Neural progenitor cell (in vitro differentiated cells): ENCODE results near the gene RPH3AL. TPM values are rescaled to one million over a fixed set of nuclear protein-coding genes. Genes with fewer than 3 reads are reported as not detected.
"Not testable (repeated sequence)": the region's sequence is repeated elsewhere in the genome, so short reads cannot be mapped to it uniquely, and the experiment has no call there.

ENCODE experiments used
- DNase-seq: peaks from one replicate; pipeline ENCODE4 v3.0.0-alpha.2; 2016; ENCODE audit warnings: low spot score
- H2AFZ ChIP-seq: fragments of 200-600 bp; sonication (generic); replicated peaks from 2 replicates; pipeline ENCODE4 v1.6.1; 2016; ENCODE audit warnings: antibody characterized with exemption
- H3F3A ChIP-seq: fragments of 200-600 bp; sonication (generic); 2 replicates; pipeline ENCODE4 v1.6.1; 2016; ENCODE audit warnings: antibody characterized with exemption, low read depth
- H3K27ac ChIP-seq: fragments of 200-600 bp; sonication (generic); 2 replicates; pipeline ENCODE4 v1.5.1; 2016; ENCODE audit warnings: mild to moderate bottlenecking
- H3K27me3 ChIP-seq: fragments of 200-600 bp; sonication (generic); 2 replicates; pipeline ENCODE4 v1.6.1; 2016; ENCODE audit warnings: mild to moderate bottlenecking, moderate library complexity
- H3K36me3 ChIP-seq: fragments of 200-600 bp; sonication (generic); 2 replicates; pipeline ENCODE4 v1.5.1; 2016
- H3K4me1 ChIP-seq: fragments of 200-600 bp; sonication (generic); 2 replicates; pipeline ENCODE4 v1.6.1; 2016; ENCODE audit warnings: mixed run types
- H3K4me2 ChIP-seq: fragments of 200-600 bp; sonication (generic); 2 replicates; pipeline ENCODE4 v1.6.1; 2016
- H3K4me3 ChIP-seq: fragments of 200-600 bp; sonication (generic); 2 replicates; pipeline ENCODE4 v1.5.1; 2016
- H3K79me2 ChIP-seq: fragments of 200-600 bp; sonication (generic); 2 replicates; pipeline ENCODE4 v1.6.1; 2016; ENCODE audit warnings: low read depth
- H3K9ac ChIP-seq: fragments of 200-600 bp; sonication (generic); 2 replicates; pipeline ENCODE4 v1.6.1; 2016
- H3K9me3 ChIP-seq: fragments of 200-600 bp; sonication (generic); 2 replicates; pipeline ENCODE4 v1.5.1; 2016; ENCODE audit warnings: low read depth
- H4K20me1 ChIP-seq: fragments of 200-600 bp; sonication (generic); 2 replicates; pipeline ENCODE4 v1.6.1; 2016; ENCODE audit warnings: low read depth
- H3K27ac Mint-ChIP-seq: 3 replicates; pipeline ENCODE4 v1.8.0; 2021; ENCODE audit warnings: mixed read lengths
- H3K27me3 Mint-ChIP-seq: 2 replicates; pipeline ENCODE4 v1.8.0; 2022; ENCODE audit warnings: low read depth, mild to moderate bottlenecking, inconsistent platforms, moderate library complexity, mixed read lengths; ENCODE audit not compliant: insufficient read depth
- H3K36me3 Mint-ChIP-seq: 3 replicates; pipeline ENCODE4 v1.8.0; 2021; ENCODE audit warnings: mixed read lengths
- H3K4me1 Mint-ChIP-seq: 3 replicates; pipeline ENCODE4 v1.8.0; 2021; ENCODE audit warnings: mixed read lengths
- H3K4me3 Mint-ChIP-seq: 3 replicates; pipeline ENCODE4 v1.8.0; 2021; ENCODE audit warnings: mild to moderate bottlenecking, moderate library complexity, mixed read lengths
- H3K9me3 Mint-ChIP-seq: 3 replicates; pipeline ENCODE4 v1.8.0; 2020; ENCODE audit warnings: mixed read lengths
- CTCF ChIP-seq: fragments of 200-600 bp; sonication (generic); IDR thresholded peaks from 2 replicates; pipeline ENCODE4 v1.5.1; 2017; ENCODE audit warnings: antibody characterized with exemption, mild to moderate bottlenecking
- EZH2 ChIP-seq: fragments of 200-600 bp; sonication (generic); IDR thresholded peaks from 2 replicates; pipeline ENCODE4 v1.6.1; 2017; ENCODE audit warnings: antibody characterized with exemption, mild to moderate bottlenecking, moderate library complexity
- EZH2phosphoT487 ChIP-seq: fragments of 200-600 bp; sonication (generic); IDR thresholded peaks from 2 replicates; pipeline ENCODE4 v1.6.1; 2017; ENCODE audit warnings: antibody characterized with exemption
- total RNA-seq: library from RNA; depleted of rRNA; stranded (reverse); fragments of >200 nt; gene quantifications from 2 replicates; pipeline ENCODE4 v1.2.3, GENCODE V29; 2015; ENCODE audit warnings: low replicate concordance

RPH3AL gene
- total RNA-seq, 1 donor from 2014 or later: 7.5 TPM

- H3K4me2 ChIP-seq: no peak overlapping the region
- H3K79me2 ChIP-seq: no peaks in the 10 kb centered on the region
- H3K9me3 ChIP-seq: no peaks in the 10 kb centered on the region
- no peak overlapping the region for H3K4me3 Mint-ChIP-seq
- peaks cover 29% of the 10 kb centered on the region for H3K4me1 ChIP-seq
- H3K27ac Mint-ChIP-seq: no peak overlapping the region
- H3F3A ChIP-seq: peaks cover 19% of the 10 kb centered on the region
- H2AFZ ChIP-seq: no peak overlapping the region
- H3K9ac ChIP-seq: no peak overlapping the region
- TF ChIP-seq EZH2: no peak
- TF ChIP-seq CTCF: no peak
- no peak for TF ChIP-seq EZH2phosphoT487
- H3K27me3 Mint-ChIP-seq: peaks cover 7% of the 10 kb centered on the region
- H3K4me3 ChIP-seq: no peak overlapping the region
- H4K20me1 ChIP-seq: no peaks in the 10 kb centered on the region
- H3K36me3 ChIP-seq: no peaks in the 10 kb centered on the region
- DNase-seq: no peak
- peaks cover 10% of the 10 kb centered on the region for H3K9me3 Mint-ChIP-seq
- peaks cover 55% of the 10 kb centered on the region for H3K4me1 Mint-ChIP-seq
- H3K36me3 Mint-ChIP-seq: peaks cover 5% of the 10 kb centered on the region
- no peaks in the 10 kb centered on the region for H3K27me3 ChIP-seq
- H3K27ac ChIP-seq: no peak overlapping the region
These were observed 150.1 kb downstream of the RPH3AL start for GRCh38 chr17:202501-202951.

GRCh38 chr17:201736-202135, 150.9 kb downstream of the RPH3AL start:
- H2AFZ ChIP-seq, H3K79me2 ChIP-seq, H3K27ac Mint-ChIP-seq, H3K4me2 ChIP-seq, H3K36me3 Mint-ChIP-seq, H3K27me3 ChIP-seq, H3K4me3 ChIP-seq, H3K9me3 Mint-ChIP-seq, DNase-seq, H3K4me3 Mint-ChIP-seq, H3K27ac ChIP-seq, H4K20me1 ChIP-seq, H3K9ac ChIP-seq, H3K36me3 ChIP-seq, H3K27me3 Mint-ChIP-seq, H3K9me3 ChIP-seq: not testable (repeated sequence)
- peaks cover 53% of the 10 kb centered on the region for H3K4me1 Mint-ChIP-seq
- Histone ChIP-seq H3K4me1 (peaks cover 29% of the 10 kb centered on the region), H3F3A (peaks cover 19% of the 10 kb centered on the region)

- DNase-seq, H3K4me3 Mint-ChIP-seq, H3K27me3 ChIP-seq, H3K4me3 ChIP-seq, H3K79me2 ChIP-seq, H3K4me2 ChIP-seq, H3K9me3 ChIP-seq, H3K27me3 Mint-ChIP-seq, H3K27ac ChIP-seq, H3K9me3 Mint-ChIP-seq, H4K20me1 ChIP-seq, H3K9ac ChIP-seq, H3K36me3 ChIP-seq, H3K36me3 Mint-ChIP-seq, H2AFZ ChIP-seq: not testable (repeated sequence)
- Mint-ChIP-seq H3K4me1 (peaks cover 53% of the 10 kb centered on the region), H3K27ac (peak overlapping the region; percentile 63)
- Histone ChIP-seq H3K4me1 (peaks cover 29% of the 10 kb centered on the region), H3F3A (peaks cover 19% of the 10 kb centered on the region)
These were observed 151.3 kb downstream of the RPH3AL start for GRCh38 chr17:201257-201656.

GRCh38 chr17:200586-200985, 152.0 kb downstream of the RPH3AL start:
- Histone ChIP-seq H3K4me3 (no peak overlapping the region), H3K27ac (no peak overlapping the region), H2AFZ (no peak overlapping the region), H3K4me1 (peaks cover 29% of the 10 kb centered on the region), H3K27me3 (no peaks in the 10 kb centered on the region), H3K36me3 (no peaks in the 10 kb centered on the region), H3K79me2 (no peaks in the 10 kb centered on the region), H3K4me2 (no peak overlapping the region), H3F3A (peaks cover 19% of the 10 kb centered on the region), H3K9me3 (no peaks in the 10 kb centered on the region), H4K20me1 (no peaks in the 10 kb centered on the region), H3K9ac (no peak overlapping the region)
- H3K27me3 Mint-ChIP-seq: peaks cover 7% of the 10 kb centered on the region
- no peaks in the 10 kb centered on the region for H3K36me3 Mint-ChIP-seq
- DNase-seq: no peak
- TF ChIP-seq CTCF (peak; percentile 9), EZH2phosphoT487 (no peak), EZH2 (no peak)
- peaks cover 48% of the 10 kb centered on the region for H3K4me1 Mint-ChIP-seq
- H3K9me3 Mint-ChIP-seq: peaks cover 3% of the 10 kb centered on the region
- peak overlapping the region; percentile 50 for H3K4me3 Mint-ChIP-seq
- H3K27ac Mint-ChIP-seq: peak overlapping the region; percentile 81
